Measurements from ENCODE around the gene ASXL2. TPM values are rescaled to one million over a fixed set of nuclear protein-coding genes. Genes with fewer than 3 reads are reported as not detected.
A peak's percentile ranks its signal among the peaks of the same experiment; 100 is the strongest.

The ASXL2 gene
- total and polyA plus RNA-seq, 2 of the 13 experiments (the other 11 are each of a cell fraction or from before 2014, with no cell fraction given): 12.1 to 19.2 TPM

DNA sequence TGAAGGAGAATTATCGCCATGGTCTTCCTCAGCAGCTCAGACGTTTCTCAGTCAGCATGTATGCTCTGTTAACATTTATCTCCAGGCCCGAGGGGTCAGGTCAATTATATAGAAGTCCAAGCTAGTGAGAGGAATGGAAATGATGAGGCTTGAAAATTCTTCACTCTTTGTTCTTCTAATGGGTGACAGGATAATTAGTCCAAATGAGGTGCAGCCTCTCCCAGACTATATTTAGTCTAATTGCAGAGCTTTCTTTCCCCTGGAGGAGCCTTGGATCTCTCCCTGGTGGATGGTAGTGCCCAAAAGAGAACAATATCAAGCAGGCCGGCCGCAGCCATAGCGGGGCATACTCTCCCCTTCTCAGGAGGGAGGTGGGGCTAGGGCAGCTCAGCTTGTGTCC lies 153.5 kb downstream of the ASXL2 start:
- H3K4me1 ChIP-seq (ENCODE audit: insufficient read depth, low read length): no peaks in the 10 kb centered on the region
- WGBS (ENCODE audit: low lambda C conversion rate): 36% methylated on average over 6 of the region's 6 CpGs
- BruUV-seq (replicated peaks): no TSS peak
- in situ Hi-C loops (cut with HindIII; ENCODE audit: extremely low pct_ligation_motif_present, low pct_unique_long_range_greater_than_20kb): no loop called here
- no peak overlapping the region for H3K4me2 ChIP-seq (ENCODE audit: low read depth, low read length)
- H3K9ac ChIP-seq (ENCODE audit: insufficient read depth, low read depth, low read length): no peak overlapping the region
- H3K79me2 ChIP-seq (ENCODE audit: insufficient read depth, low read length): no peaks in the 10 kb centered on the region
- CTCF ChIA-PET (ENCODE audit: low intra/inter-chr PET ratio, low total read pairs): no interaction called here
- no peak overlapping the region for H3K4me3 ChIP-seq (replicated peaks in 1 of 3; ENCODE audit: insufficient read depth in 1 of 3, low read depth in 2 of 3, low read length in 3 of 3)
- ATAC-seq: peak; percentile 28; the same call in 2 of the 3 replicates
- no peak for DNase-seq (ENCODE audit: low spot score)
- POLR2A ChIA-PET: interaction anchor here (0.7 kb wide), 1 partner anchor 986 kb away, joined by 4 read pairs; no protein-coding TSS in a partner anchor
- no peak for TF ChIP-seq MIER3 (CRISPR knock-in tag; IDR thresholded peaks at IDR 0.05; ENCODE audit: borderline replicate concordance)
- TF ChIP-seq STAG1 (CRISPR knock-in tag; IDR thresholded peaks at IDR 0.05): no peak
- no peak for TF ChIP-seq ZNF790 (CRISPR knock-in tag; IDR thresholded peaks at IDR 0.05; ENCODE audit: borderline replicate concordance)
- TF ChIP-seq MIXL1 (CRISPR knock-in tag; IDR thresholded peaks at IDR 0.05): no peak
- TF ChIP-seq SMAD3 (CRISPR knock-in tag; IDR thresholded peaks at IDR 0.05): no peak
- no peak for TF ChIP-seq PRDM4 (CRISPR knock-in tag; IDR thresholded peaks at IDR 0.05; ENCODE audit: borderline replicate concordance)
- TF ChIP-seq HDAC6 (IDR thresholded peaks at IDR 0.05; ENCODE audit: low read depth, low read length): no peak
- TF ChIP-seq ZNF101 (CRISPR knock-in tag; IDR thresholded peaks at IDR 0.05; ENCODE audit: borderline replicate concordance, low read depth): no peak
- no peak for TF ChIP-seq SPEN (CRISPR knock-in tag; IDR thresholded peaks at IDR 0.05; ENCODE audit: low read depth)
- TF ChIP-seq ZSCAN21 (CRISPR knock-in tag; IDR thresholded peaks at IDR 0.05; ENCODE audit: borderline replicate concordance): no peak
- TF ChIP-seq AKAP8 (CRISPR knock-in tag; IDR thresholded peaks at IDR 0.05): no peak
- no peak for TF ChIP-seq FOXP1 (IDR thresholded peaks at IDR 0.05)
- no peak for TF ChIP-seq FOXP1 (CRISPR knock-in tag; IDR thresholded peaks at IDR 0.05)
- no peak for TF ChIP-seq HINFP (CRISPR knock-in tag; IDR thresholded peaks at IDR 0.05; ENCODE audit: low read depth)
- no peak for TF ChIP-seq ZFP91 (CRISPR knock-in tag; IDR thresholded peaks at IDR 0.05; ENCODE audit: borderline replicate concordance)
- TF ChIP-seq ZNF292 (CRISPR knock-in tag; IDR thresholded peaks at IDR 0.05; ENCODE audit: borderline replicate concordance, low read depth): no peak
- no peak for TF ChIP-seq IRF1 (CRISPR knock-in tag; IDR thresholded peaks at IDR 0.05; ENCODE audit: low read depth)
- no peaks in the 10 kb centered on the region for H3K9me3 ChIP-seq (ENCODE audit: low read length)
- no peak overlapping the region for H2AFZ ChIP-seq (ENCODE audit: low read length)
- intact Hi-C loops (cut with micrococcal nuclease; ENCODE audit: unreplicated experiment): no loop called here
- no peak for FAIRE-seq
- peaks cover 0 to 9% of the 10 kb centered on the region in 2 experiments; a peak in 2 of 5 replicates for H3K27me3 ChIP-seq (ENCODE audit: control insufficient read depth in 1 of 2, insufficient read depth in 2 of 2, low read length in 2 of 2)
- no peak overlapping the region for H3K27ac ChIP-seq (ENCODE audit: extremely low read length, insufficient read depth, low read length)
- H4K20me1 ChIP-seq (ENCODE audit: insufficient read depth, low read length): no peaks in the 10 kb centered on the region
- no peaks in the 10 kb centered on the region for H3K36me3 ChIP-seq (replicated peaks in 1 of 2; ENCODE audit: control insufficient read depth in 1 of 2, insufficient read depth in 2 of 2, low read length in 2 of 2)
